HepG2 (cell line): ENCODE results near the gene COA7. TPM values are rescaled to one million over a fixed set of nuclear protein-coding genes. Genes with fewer than 3 reads are reported as not detected.

Experiments used
- CCDC6 ChIP-seq: sonication (generic); formaldehyde crosslinking; IDR thresholded peaks from 2 replicates; pipeline ENCODE4 v1.8.1; 2022; ENCODE audit warnings: mild to moderate bottlenecking, missing genetic modification reagents, moderate library complexity
- CSRNP1 ChIP-seq: sonication (generic); formaldehyde crosslinking; IDR thresholded peaks from 2 replicates; pipeline ENCODE4 v1.8.1; 2023; ENCODE audit warnings: mild to moderate bottlenecking, missing genetic modification reagents
- DR1 ChIP-seq: sonication (generic); formaldehyde crosslinking; IDR thresholded peaks from 2 replicates; pipeline ENCODE4 v1.8.0; 2021; ENCODE audit warnings: mild to moderate bottlenecking, missing genetic modification reagents, inconsistent platforms
- ESRRA ChIP-seq: sonication (generic); formaldehyde crosslinking; IDR thresholded peaks from 2 replicates; pipeline ENCODE4 v1.5.1; 2020; ENCODE audit warnings: mild to moderate bottlenecking, low read depth, missing genetic modification reagents
- MAZ ChIP-seq, 2 experiments: sonication (generic) in 1 of 2; formaldehyde crosslinking in 1 of 2; IDR thresholded peaks; 2 replicates each; pipeline versions ENCODE4 v1.5.0 to v1.6.1; 2012 to 2020; ENCODE audit warnings: low read depth in 2 of 2, mild to moderate bottlenecking in 2 of 2, borderline replicate concordance in 1 of 2, improper control_type of control experiment in 1 of 2, low read length in 1 of 2, missing genetic modification reagents in 1 of 2, moderate library complexity in 1 of 2
- MLX ChIP-seq: IDR thresholded peaks from 2 replicates; pipeline ENCODE4 v1.6.1; 2016
- RBFOX2 ChIP-seq: fragments of 200-400 bp; formaldehyde crosslinking; IDR thresholded peaks from 2 replicates; pipeline ENCODE4 v1.6.1; 2017; ENCODE audit warnings: low read depth, mild to moderate bottlenecking, low read length
- UBTF ChIP-seq: sonication (generic); formaldehyde crosslinking; IDR thresholded peaks from 2 replicates; pipeline ENCODE4 v1.4.0; 2020; ENCODE audit warnings: mild to moderate bottlenecking, missing genetic modification reagents
- ZBTB44 ChIP-seq: sonication (generic); formaldehyde crosslinking; IDR thresholded peaks from 2 replicates; pipeline ENCODE4 v1.4.0; 2020; ENCODE audit warnings: missing genetic modification reagents
- ZNF142 ChIP-seq: sonication (generic); formaldehyde crosslinking; IDR thresholded peaks from 2 replicates; pipeline ENCODE4 v1.4.0; 2020; ENCODE audit warnings: missing genetic modification reagents
- ZNF180 ChIP-seq: sonication (generic); formaldehyde crosslinking; IDR thresholded peaks from 2 replicates; pipeline ENCODE4 v1.4.0; 2020; ENCODE audit warnings: low read depth, missing genetic modification reagents, borderline replicate concordance
- ZNF431 ChIP-seq: sonication (generic); formaldehyde crosslinking; IDR thresholded peaks from 2 replicates; pipeline ENCODE4 v1.9.0; 2022; ENCODE audit warnings: missing genetic modification reagents, low read depth, mild to moderate bottlenecking, borderline replicate concordance
- ZNF709 ChIP-seq: sonication (generic); formaldehyde crosslinking; IDR thresholded peaks from 2 replicates; pipeline ENCODE4 v1.5.0; 2020; ENCODE audit warnings: mild to moderate bottlenecking, missing genetic modification reagents
- polyA plus RNA-seq, 8 experiments: library from polyadenylated mRNA; depleted of rRNA in 3 of 8; stranded (reverse) in 7 of 8; unstranded in 1 of 8; fragments of >200 nt; fragmentation: Illumina TruSeq in 4 of 8; extraction: Trizol in 4 of 8; gene quantifications; 2 replicates each; pipeline versions ENCODE4 v1.2.1 to v1.2.3, GENCODE V29; 2011 to 2016; ENCODE audit warnings: low read depth in 4 of 8, missing spikeins in 1 of 8, mixed read lengths in 1 of 8; ENCODE audit not compliant: insufficient read depth in 1 of 8
- total RNA-seq, 5 experiments: library from RNA; depleted of rRNA; stranded (reverse); fragments of >200 nt; fragmentation: Illumina TruSeq; extraction: Trizol; gene quantifications; 2 replicates each; pipeline ENCODE4 v1.2.3, GENCODE V29; 2016; ENCODE audit warnings: low read depth in 1 of 5

COA7 gene
- total and polyA plus RNA-seq, 2 of the 13 experiments (the other 11 are each of a cell fraction or from before 2014, with no cell fraction given), result 12.3 to 30.4 TPM

GRCh38 chr1:52702886-52703787 is 5.0 kb upstream of the COA7 start (continued):
- TF ChIP-seq CSRNP1 (CRISPR knock-in tag) (peak; percentile 93), ZNF431 (CRISPR knock-in tag) (peak; percentile 97), MAZ (IDR thresholded peaks at IDR 0.05; ENCODE audit: borderline replicate concordance, low read depth, low read length) (no peak), MAZ (CRISPR knock-in tag; IDR thresholded peaks at IDR 0.05; ENCODE audit: low read depth) (peak; percentile 75), ZNF180 (CRISPR knock-in tag) (no peak), UBTF (CRISPR knock-in tag) (peak; percentile 79), ZBTB44 (no peak), MLX (CRISPR knock-in tag) (peak; percentile 97), CCDC6 (CRISPR knock-in tag) (peak; percentile 77; the same call in 1 of the 2 replicates), ESRRA (peak; percentile 20), ZNF142 (peak; percentile 60; the same call in 1 of the 2 replicates), DR1 (CRISPR knock-in tag) (0 out of 2 replicates have a peak, but pooled peaks have one; percentile 51), RBFOX2 (peak; percentile 73), ZNF709 (peak; percentile 89)
